GM19025 (cell line): ENCODE measurements around the gene NDUFS3.
"Not testable (repeated sequence)": the region's sequence is repeated elsewhere in the genome, so short reads cannot be mapped to it uniquely, and the experiment has no call there.

Experiments used
- ATAC-seq: cut with Tn5 transposase; IDR thresholded peaks from one replicate; pipeline ENCODE4 v1.9.1; 2021; ENCODE audit warnings: mild to moderate bottlenecking, low read depth, moderate library complexity; ENCODE audit not compliant: unreplicated experiment

NDUFS3 gene

GRCh38 chr11:47558695-47559094, 20.2 kb upstream of the NDUFS3 start:
- no peak for ATAC-seq

- ATAC-seq = no peak
Observed at GRCh38 chr11:47560426-47560825, 18.4 kb upstream of the NDUFS3 start.

GRCh38 chr11:47562393-47562792, 16.5 kb upstream of the NDUFS3 start:
- not testable (repeated sequence) for ATAC-seq

GRCh38 chr11:47564366-47564765, 14.5 kb upstream of the NDUFS3 start:
- not testable (repeated sequence) for ATAC-seq

GRCh38 chr11:47564933-47565339, 13.9 kb upstream of the NDUFS3 start:
- ATAC-seq = no peak

GRCh38 chr11:47565340-47566148, 13.3 kb upstream of the NDUFS3 start, which contains the start of gene PTPMT1:
Gene PTPMT1, plus strand, starts transcription at chr11:47565599. Its CDS starts 24 bp downstream, at chr11:47565623.
- peak; percentile 88 for ATAC-seq

GRCh38 chr11:47566149-47566698, 12.7 kb upstream of the NDUFS3 start:
- peak; percentile 2 for ATAC-seq

GRCh38 chr11:47569646-47570045, 9.2 kb upstream of the NDUFS3 start:
- ATAC-seq = no peak

GRCh38 chr11:47570651-47571356, 8.1 kb upstream of the NDUFS3 start:
- ATAC-seq = no peak

- no peak for ATAC-seq
Observed at GRCh38 chr11:47571357-47571729, 7.5 kb upstream of the NDUFS3 start.

- no peak for ATAC-seq
Observed at GRCh38 chr11:47571895-47572294, 7.0 kb upstream of the NDUFS3 start.

- no peak for ATAC-seq
Observed at GRCh38 chr11:47572715-47573255, 6.1 kb upstream of the NDUFS3 start.

GRCh38 chr11:47573321-47573720, 5.6 kb upstream of the NDUFS3 start:
- no peak for ATAC-seq

GRCh38 chr11:47577460-47578041, 1.3 kb upstream of the NDUFS3 start:
- ATAC-seq = no peak

- ATAC-seq = no peak
Observed at GRCh38 chr11:47583844-47584243, 5.0 kb downstream of the NDUFS3 start.

GRCh38 chr11:47586098-47586855, 7.4 kb downstream of the NDUFS3 start, which contains the start of gene FAM180B:
Gene FAM180B, plus strand, starts transcription at chr11:47586678. Its CDS starts 91 bp downstream, at chr11:47586769.
- ATAC-seq = no peak

GRCh38 chr11:47587039-47587716, 8.3 kb downstream of the NDUFS3 start:
- no peak for ATAC-seq

- no peak for ATAC-seq
Observed at GRCh38 chr11:47587723-47588326, 9.0 kb downstream of the NDUFS3 start.

GRCh38 chr11:47589118-47589517, 10.2 kb downstream of the NDUFS3 start:
- no peak for ATAC-seq
